Hypothalamus (tissue), 51 donors: ENCODE measurements around the gene ZNF331.

Source experiments
- DNase-seq, 51 donors: peaks; one replicate each; lab custom pipeline; 2025; lab: John Stamatoyannopoulos, UW

Gene ZNF331

GRCh38 chr19:53520547-53521372 lies 17.2 kb upstream of the ZNF331 start:
- peak; percentile 61 to 98 (median 94) for DNase-seq

- DNase-seq = peak in 1 of 51 donors; percentile 28
These were observed 16.4 kb upstream of the ZNF331 start for GRCh38 chr19:53521373-53522202.

- DNase-seq = no peak
These were observed 12.0 kb upstream of the ZNF331 start for GRCh38 chr19:53525922-53526321.

- DNase-seq = no peak
These were observed 7.3 kb upstream of the ZNF331 start for GRCh38 chr19:53530622-53531021.

- no peak for DNase-seq
These were observed 6.5 kb upstream of the ZNF331 start for GRCh38 chr19:53531457-53531856.

GRCh38 chr19:53532362-53532761 lies 5.6 kb upstream of the ZNF331 start:
- no peak for DNase-seq

GRCh38 chr19:53536225-53536548 lies 1.8 kb upstream of the ZNF331 start:
- no peak for DNase-seq

GRCh38 chr19:53537121-53537520 lies 824 bp upstream of the ZNF331 start:
- no peak for DNase-seq

GRCh38 chr19:53538378-53539109 lies 599 bp downstream of the ZNF331 start:
- peak in 4 of 51 donors; percentile 3 to 39 (median 28) for DNase-seq

- no peak for DNase-seq
These were observed 2.1 kb downstream of the ZNF331 start for GRCh38 chr19:53540091-53540490.

- no peak for DNase-seq
These were observed 4.0 kb downstream of the ZNF331 start for GRCh38 chr19:53541971-53542370.

- DNase-seq = no peak
These were observed 7.5 kb downstream of the ZNF331 start for GRCh38 chr19:53545271-53546065.

- no peak for DNase-seq
These were observed 9.0 kb downstream of the ZNF331 start for GRCh38 chr19:53546758-53547513.

GRCh38 chr19:53549340-53549739 lies 11.4 kb downstream of the ZNF331 start:
- no peak for DNase-seq

GRCh38 chr19:53552001-53552721 lies 14.2 kb downstream of the ZNF331 start:
- DNase-seq = no peak

GRCh38 chr19:53553156-53553555 lies 15.2 kb downstream of the ZNF331 start:
- no peak for DNase-seq

GRCh38 chr19:53553865-53554791 lies 16.2 kb downstream of the ZNF331 start:
- peak; percentile 6 to 86 (median 71) for DNase-seq

- peak in 6 of 51 donors; percentile 13 to 35 (median 24) for DNase-seq
These were observed 16.9 kb downstream of the ZNF331 start for GRCh38 chr19:53554804-53555203.
